Hepatocyte (in vitro differentiated cells): ENCODE measurements around the gene CPNE4.

Experiments used
- EZH2 ChIP-seq: fragments of 200-600 bp; sonication (generic); IDR thresholded peaks from 2 replicates; pipeline ENCODE4 v1.6.1; 2016; ENCODE audit warnings: antibody characterized with exemption, mild to moderate bottlenecking, borderline replicate concordance
- TF ChIP-seq, protein P1 (sequence below): fragments of 200-600 bp; sonication (generic); IDR thresholded peaks from 2 replicates; pipeline ENCODE4 v1.5.1; 2016; ENCODE audit warnings: antibody characterized with exemption, mild to moderate bottlenecking; ENCODE audit not compliant: poor library complexity

GRCh38 chr3:132033471-132033870 is 1.3 kb downstream of the CPNE4 start:
- TF ChIP-seq, protein P1, sequence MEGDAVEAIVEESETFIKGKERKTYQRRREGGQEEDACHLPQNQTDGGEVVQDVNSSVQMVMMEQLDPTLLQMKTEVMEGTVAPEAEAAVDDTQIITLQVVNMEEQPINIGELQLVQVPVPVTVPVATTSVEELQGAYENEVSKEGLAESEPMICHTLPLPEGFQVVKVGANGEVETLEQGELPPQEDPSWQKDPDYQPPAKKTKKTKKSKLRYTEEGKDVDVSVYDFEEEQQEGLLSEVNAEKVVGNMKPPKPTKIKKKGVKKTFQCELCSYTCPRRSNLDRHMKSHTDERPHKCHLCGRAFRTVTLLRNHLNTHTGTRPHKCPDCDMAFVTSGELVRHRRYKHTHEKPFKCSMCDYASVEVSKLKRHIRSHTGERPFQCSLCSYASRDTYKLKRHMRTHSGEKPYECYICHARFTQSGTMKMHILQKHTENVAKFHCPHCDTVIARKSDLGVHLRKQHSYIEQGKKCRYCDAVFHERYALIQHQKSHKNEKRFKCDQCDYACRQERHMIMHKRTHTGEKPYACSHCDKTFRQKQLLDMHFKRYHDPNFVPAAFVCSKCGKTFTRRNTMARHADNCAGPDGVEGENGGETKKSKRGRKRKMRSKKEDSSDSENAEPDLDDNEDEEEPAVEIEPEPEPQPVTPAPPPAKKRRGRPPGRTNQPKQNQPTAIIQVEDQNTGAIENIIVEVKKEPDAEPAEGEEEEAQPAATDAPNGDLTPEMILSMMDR: no peak
- TF ChIP-seq EZH2: no peak
